GM12801 (cell line): ENCODE results near the gene CENPC.

Experiments used
- CTCF ChIP-seq: IDR thresholded peaks from one replicate; pipeline ENCODE4 v1.5.1; 2011; ENCODE audit warnings: control low read depth; ENCODE audit not compliant: insufficient read length; ENCODE audit errors: extremely low read depth

The CENPC gene

GRCh38 chr4:67447873-67448272 is 97.4 kb downstream of the CENPC start:
- no peak for TF ChIP-seq CTCF

GRCh38 chr4:67446811-67447210 is 98.5 kb downstream of the CENPC start:
- no peak for TF ChIP-seq CTCF

GRCh38 chr4:67438975-67439374 is 106.3 kb downstream of the CENPC start:
- TF ChIP-seq CTCF, result no peak

GRCh38 chr4:67437974-67438713 is 107.2 kb downstream of the CENPC start:
- TF ChIP-seq CTCF, result no peak

- no peak for TF ChIP-seq CTCF
Observed at GRCh38 chr4:67436742-67437141, 108.6 kb downstream of the CENPC start.

GRCh38 chr4:67430989-67431388 is 114.3 kb downstream of the CENPC start:
- TF ChIP-seq CTCF, result no peak

- no peak for TF ChIP-seq CTCF
Observed at GRCh38 chr4:67428819-67429218, 116.5 kb downstream of the CENPC start.
